ENCODE data around the gene WDFY4. TPM values are rescaled to one million over a fixed set of nuclear protein-coding genes. Genes with fewer than 3 reads are reported as not detected.

WDFY4 gene
- total RNA-seq, 2 donors from 2014 or later = not detected

GRCh38 chr10:48900371-48900801 is 215.7 kb downstream of the WDFY4 start:
- no peak for TF ChIP-seq CTCF (conservative IDR thresholded peaks at IDR 0.05)
- no peaks in the 10 kb centered on the region for H3K4me1 Mint-ChIP-seq

GRCh38 chr10:48901319-48901718 is 216.6 kb downstream of the WDFY4 start:
- H3K36me3 Mint-ChIP-seq (ENCODE audit: low read depth) = no peaks in the 10 kb centered on the region
- H3K27ac Mint-ChIP-seq = no peak overlapping the region
- peaks cover 6% of the 10 kb centered on the region for H3K27me3 Mint-ChIP-seq (ENCODE audit: insufficient read depth)
- Histone ChIP-seq H3K27me3 (ENCODE audit: control insufficient read depth, insufficient read depth, low read length, poor library complexity, severe bottlenecking) (no peaks in the 10 kb centered on the region), H3K4me3 (ENCODE audit: low read length) (no peak overlapping the region), H3K4me1 (ENCODE audit: control insufficient read depth, insufficient read depth, low read length) (no peaks in the 10 kb centered on the region), H3K36me3 (ENCODE audit: control insufficient read depth, insufficient read depth, low read length) (no peaks in the 10 kb centered on the region), H3K27ac (ENCODE audit: low read depth, low read length) (no peak overlapping the region), H3K9me3 (ENCODE audit: control insufficient read depth, low read length) (no peaks in the 10 kb centered on the region), H3K9ac (ENCODE audit: extremely low read depth, low read length, poor library complexity, severe bottlenecking) (no peak overlapping the region)
- H3K4me1 Mint-ChIP-seq = no peaks in the 10 kb centered on the region
- no peak overlapping the region for H3K4me3 Mint-ChIP-seq
- 92 to 100% methylated on average over 1 to 5 of the region's 5 CpGs for WGBS, 2 experiments (ENCODE audit: insufficient coverage in 1 of 2, insufficient read length in 1 of 2)
- no peak for DNase-seq
- TF ChIP-seq CTCF (conservative IDR thresholded peaks at IDR 0.05) = no peak
- H3K9me3 Mint-ChIP-seq = no peaks in the 10 kb centered on the region

More at GRCh38 chr10:48900371-48900801, 215.7 kb downstream of the WDFY4 start:
- Mint-ChIP-seq H3K9me3 (no peaks in the 10 kb centered on the region), H3K36me3 (ENCODE audit: low read depth) (no peaks in the 10 kb centered on the region), H3K27me3 (ENCODE audit: insufficient read depth) (peaks cover 6% of the 10 kb centered on the region), H3K4me3 (no peak overlapping the region), H3K27ac (no peak overlapping the region)
- Histone ChIP-seq H3K4me1 (ENCODE audit: control insufficient read depth, insufficient read depth, low read length) (no peaks in the 10 kb centered on the region), H3K9me3 (ENCODE audit: control insufficient read depth, low read length) (no peaks in the 10 kb centered on the region), H3K27me3 (ENCODE audit: control insufficient read depth, insufficient read depth, low read length, poor library complexity, severe bottlenecking) (no peaks in the 10 kb centered on the region), H3K27ac (ENCODE audit: low read depth, low read length) (no peak overlapping the region), H3K4me3 (ENCODE audit: low read length) (no peak overlapping the region), H3K36me3 (ENCODE audit: control insufficient read depth, insufficient read depth, low read length) (no peaks in the 10 kb centered on the region), H3K9ac (ENCODE audit: extremely low read depth, low read length, poor library complexity, severe bottlenecking) (no peak overlapping the region)
- DNase-seq = no peak
- 90 to 94% methylated on average over 2 of the region's 2 CpGs for WGBS, 2 experiments (ENCODE audit: insufficient coverage in 1 of 2, insufficient read length in 1 of 2)

- Mint-ChIP-seq H3K4me1 (no peaks in the 10 kb centered on the region), H3K27me3 (ENCODE audit: insufficient read depth) (peaks cover 4% of the 10 kb centered on the region), H3K4me3 (no peak overlapping the region), H3K27ac (no peak overlapping the region), H3K36me3 (ENCODE audit: low read depth) (no peaks in the 10 kb centered on the region), H3K9me3 (no peaks in the 10 kb centered on the region)
- no peak overlapping the region for H3K9ac ChIP-seq (ENCODE audit: extremely low read depth, low read length, poor library complexity, severe bottlenecking)
- no peaks in the 10 kb centered on the region for H3K27me3 ChIP-seq (ENCODE audit: control insufficient read depth, insufficient read depth, low read length, poor library complexity, severe bottlenecking)
- no peaks in the 10 kb centered on the region for H3K4me1 ChIP-seq (ENCODE audit: control insufficient read depth, insufficient read depth, low read length)
- 84 to 100% methylated on average over 5 to 7 of the region's 7 CpGs for WGBS, 2 experiments (ENCODE audit: insufficient coverage in 1 of 2, insufficient read length in 1 of 2)
- DNase-seq = peak; percentile 38
- H3K9me3 ChIP-seq (ENCODE audit: control insufficient read depth, low read length) = no peaks in the 10 kb centered on the region
- no peak overlapping the region for H3K4me3 ChIP-seq (ENCODE audit: low read length)
- H3K36me3 ChIP-seq (ENCODE audit: control insufficient read depth, insufficient read depth, low read length) = no peaks in the 10 kb centered on the region
- no peak overlapping the region for H3K27ac ChIP-seq (ENCODE audit: low read depth, low read length)
- peak; percentile 14 for TF ChIP-seq CTCF (conservative IDR thresholded peaks at IDR 0.05)
Observed at GRCh38 chr10:48902096-48902495, 217.4 kb downstream of the WDFY4 start.

All from endodermal cell (in vitro differentiated cells).